A549 treated with Mapracorat at 1 μM for 4 hours (cell line): ENCODE data around the gene PER1. TPM values are rescaled to one million over a fixed set of nuclear protein-coding genes. Genes with fewer than 3 reads are reported as not detected.

Experiments
- total RNA-seq: library from RNA; stranded (reverse); fragments of 200-300 nt; extraction: Qiagen RNA extraction; gene quantifications from 5 replicates; pipeline ENCODE4 v1.2.3, GENCODE V29; 2022

PER1 gene
- total RNA-seq = 51.7 to 60.6 TPM (median 55.9 TPM) in 5 replicates

GRCh38 chr17:8152112-8152775, at the start of gene PER1:
Gene PER1, minus strand, starts transcription at chr17:8152404. Its CDS starts 1,698 bp downstream, at chr17:8150706.

DNA sequence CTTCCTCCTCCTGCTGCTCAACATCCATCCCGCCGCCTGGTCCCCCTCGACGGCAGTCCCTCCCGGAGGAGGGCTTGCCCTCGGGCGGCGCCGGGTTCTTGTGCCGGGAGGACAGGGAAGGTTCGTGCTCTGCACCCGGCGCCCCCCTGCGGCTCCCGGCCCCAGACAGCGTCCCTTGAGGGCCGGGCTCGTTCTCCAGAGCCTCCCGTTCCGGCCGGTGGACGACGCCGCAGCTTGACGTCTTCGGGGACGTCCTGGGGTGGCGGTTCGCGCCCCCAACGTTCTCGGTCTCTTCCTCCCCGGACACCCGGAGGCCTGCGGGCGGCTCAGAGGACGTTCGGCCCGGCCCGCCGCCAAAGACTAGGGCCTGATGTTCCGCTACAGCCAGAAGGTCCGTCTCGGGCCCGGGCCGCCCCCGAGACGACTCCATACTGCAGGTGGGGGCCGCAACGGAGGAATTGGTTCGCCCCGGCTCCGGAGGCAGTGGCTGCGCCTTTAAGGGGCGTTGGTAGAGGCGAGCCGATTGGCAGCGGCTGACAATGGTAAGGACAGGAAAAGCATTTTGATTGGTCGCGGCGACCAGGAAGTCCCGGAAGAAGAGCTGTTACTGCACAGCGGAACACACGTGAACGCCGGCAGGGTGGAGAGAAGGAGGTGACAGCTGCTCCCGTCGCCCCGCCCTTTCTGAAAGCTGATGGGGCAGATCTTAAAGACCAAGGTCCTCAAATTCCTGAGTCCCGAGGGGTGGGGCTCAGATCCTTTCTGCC, 37.7 kb upstream of the PER1 start, which contains the start of gene BORCS6:
TSS of gene BORCS6 (minus strand) at position 470 of the 767 bp plus-strand sequence. CDS start at position 430, 40 bp downstream.

GRCh38 chr17:8176197-8176940, 24.2 kb upstream of the PER1 start, which contains the start of gene TMEM107:
Gene TMEM107, minus strand, starts transcription at chr17:8176380. Its CDS starts 94 bp downstream, at chr17:8176286.

DNA sequence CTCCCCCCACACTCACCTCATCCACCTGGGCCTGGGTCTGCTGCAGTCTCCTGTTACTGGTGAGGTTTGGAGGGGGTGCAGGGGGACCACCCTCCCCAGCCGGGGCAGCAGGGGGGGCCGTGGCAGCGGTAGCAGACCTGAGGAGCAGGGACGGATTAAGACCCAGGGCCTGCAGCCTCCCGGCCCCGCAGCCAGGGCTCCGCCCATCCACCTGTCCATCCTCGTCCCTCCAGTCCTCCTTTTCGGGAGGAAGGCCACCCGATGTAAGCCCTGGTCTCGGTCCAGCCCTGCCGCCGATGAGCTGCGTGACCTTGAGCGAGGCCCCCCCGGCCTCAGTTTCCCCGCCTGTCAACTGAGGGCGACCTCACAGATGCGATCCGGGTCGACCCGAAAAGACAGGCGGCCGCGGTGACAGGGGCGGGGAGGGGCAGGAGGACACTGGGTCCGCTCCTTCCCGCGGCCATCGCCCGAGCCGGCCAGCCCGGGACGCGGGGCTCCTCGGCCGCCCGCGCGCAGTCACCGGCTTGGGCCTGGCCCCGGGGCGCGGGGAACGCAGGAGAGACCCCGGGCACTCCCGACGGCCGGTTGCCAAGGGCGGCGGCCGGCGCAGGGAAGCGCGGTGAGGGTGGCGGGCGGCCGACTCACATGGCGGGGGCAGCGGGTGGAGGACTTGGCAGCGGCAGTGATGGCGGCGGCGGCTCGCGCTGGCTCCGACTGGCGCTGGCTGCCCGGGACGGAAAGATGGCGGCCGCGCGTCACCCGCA, 10.2 kb upstream of the PER1 start, which contains the start of gene VAMP2:
TSS of gene VAMP2 (minus strand) at position 716 of the 764 bp plus-strand sequence. CDS start at position 647, 69 bp downstream.

DNA sequence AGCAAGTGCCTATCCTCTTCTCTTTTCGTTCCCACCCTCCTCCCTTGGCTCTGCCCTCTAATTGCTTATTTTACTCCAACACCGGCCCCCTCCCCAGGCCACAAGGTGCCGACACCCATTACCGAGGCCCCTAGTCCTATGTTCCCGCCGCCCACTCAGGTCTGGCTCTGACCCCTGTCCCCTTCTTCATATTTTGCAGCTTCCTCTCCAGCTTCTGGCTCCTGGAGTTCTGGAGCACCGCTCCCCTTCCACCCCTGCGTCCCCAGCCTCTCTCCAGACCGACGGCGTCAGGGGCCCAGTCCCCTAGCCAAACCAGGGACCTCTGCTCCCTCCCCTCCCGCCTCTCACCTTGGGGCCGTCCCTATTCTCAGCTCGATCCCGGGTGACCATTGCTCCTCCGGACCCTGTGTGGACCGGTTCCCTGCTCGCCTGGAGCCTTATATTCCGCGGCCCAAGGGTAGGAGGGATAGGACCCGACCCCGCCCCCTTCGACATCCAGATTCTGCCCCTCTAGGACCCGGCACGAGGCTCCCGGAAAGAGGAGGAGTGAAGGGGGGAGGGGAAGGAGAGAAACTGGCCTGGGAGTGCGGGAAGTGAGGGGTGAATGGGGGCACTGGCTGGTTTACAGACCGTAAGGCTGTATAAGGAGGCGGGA, 28.4 kb downstream of the PER1 start, which contains the start of gene HES7:
TSS of gene HES7 (minus strand) at position 412 of the 655 bp plus-strand sequence. CDS start at position 390, 22 bp downstream.

DNA sequence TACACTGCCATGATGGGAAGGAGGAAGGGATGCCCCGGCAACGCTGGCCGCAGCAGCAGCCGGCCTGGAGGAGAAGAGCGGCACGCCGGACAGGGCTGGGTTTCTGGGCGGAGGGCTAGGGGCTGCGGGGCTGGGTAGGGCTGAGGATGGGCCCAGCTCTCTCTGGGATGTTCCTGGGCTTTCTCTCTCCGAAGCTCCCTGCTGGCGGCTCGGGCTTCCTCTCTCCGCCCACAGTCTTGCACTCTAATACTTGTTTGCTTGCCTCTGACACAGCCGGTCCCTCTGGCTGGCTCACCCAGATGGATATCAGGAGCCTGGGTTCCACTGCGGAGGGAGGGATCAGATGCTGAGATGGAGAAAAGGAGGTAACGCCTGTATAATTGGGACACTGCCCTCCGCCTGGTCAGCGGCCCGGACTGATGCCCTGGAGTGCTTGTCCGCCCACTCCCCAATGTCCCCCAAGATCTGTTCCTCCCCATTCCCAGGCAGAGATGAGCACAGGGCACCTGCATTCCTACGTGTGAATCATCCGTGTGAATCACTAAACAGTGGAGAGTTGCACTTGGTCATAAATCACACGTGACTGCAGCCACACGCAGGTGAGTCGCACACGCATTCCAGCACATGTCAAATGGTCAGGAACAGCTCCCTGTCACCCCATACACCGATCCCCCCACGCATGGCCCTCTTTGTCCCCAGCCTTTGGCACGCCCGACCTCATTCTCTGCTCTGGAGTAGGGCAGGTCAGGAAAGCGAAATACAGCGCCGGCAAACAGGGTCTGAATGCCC, 34.0 kb downstream of the PER1 start, which contains the start of gene ALOXE3:
TSS of gene ALOXE3 (minus strand) at position 535 of the 789 bp plus-strand sequence. CDS start at position 11, 524 bp downstream.

Other genes starting within 250 kb of the PER1 start
- 0.98 to 2.0 TPM (median 1.2 TPM) in 5 replicates for gene RNF227, start 236.1 kb downstream of the PER1 start, total RNA-seq
- gene KCNAB3, start 222.5 kb downstream of the PER1 start, total RNA-seq = 1.7 to 3.9 TPM (median 2.6 TPM) in 5 replicates
- gene TRAPPC1, start 220.5 kb downstream of the PER1 start, total RNA-seq = 294 to 356 TPM (median 306 TPM) in 5 replicates
- gene CNTROB, start 220.2 kb downstream of the PER1 start, total RNA-seq = 37.3 to 47.1 TPM (median 40.3 TPM) in 5 replicates
- 0.05 to 0.39 TPM (median 0.36 TPM) in 4 of 5 replicates, not detected in the other for gene GUCY2D, start 149.8 kb downstream of the PER1 start, total RNA-seq
- 0.09 to 0.20 TPM (median 0.18 TPM) in 5 replicates for gene ALOX15B, start 113.3 kb downstream of the PER1 start, total RNA-seq
- 1.1 to 2.3 TPM (median 1.8 TPM) in 5 replicates for gene ALOX12B, start 64.7 kb downstream of the PER1 start, total RNA-seq
- gene ALOXE3, start 33.9 kb downstream of the PER1 start, total RNA-seq = 6.5 to 9.5 TPM (median 6.9 TPM) in 5 replicates
- 1.8 to 6.1 TPM (median 5.3 TPM) in 5 replicates for gene HES7, start 28.3 kb downstream of the PER1 start, total RNA-seq
- 26.5 to 31.9 TPM (median 31.1 TPM) in 5 replicates for gene VAMP2, start 10.5 kb upstream of the PER1 start, total RNA-seq
- gene TMEM107, start 24.0 kb upstream of the PER1 start, total RNA-seq = 18.8 to 22.9 TPM (median 20.7 TPM) in 5 replicates
- gene BORCS6, start 37.8 kb upstream of the PER1 start, total RNA-seq = 4.8 to 8.8 TPM (median 8.2 TPM) in 5 replicates
- 142 to 164 TPM (median 153 TPM) in 5 replicates for gene AURKB, start 58.2 kb upstream of the PER1 start, total RNA-seq
- 13.7 to 20.1 TPM (median 16.4 TPM) in 5 replicates for gene CTC1, start 95.7 kb upstream of the PER1 start, total RNA-seq
- gene PFAS, start 96.9 kb upstream of the PER1 start, total RNA-seq = 39.8 to 50.2 TPM (median 45.6 TPM) in 5 replicates
- 35.4 to 45.9 TPM (median 43.4 TPM) in 5 replicates for gene RANGRF, start 136.3 kb upstream of the PER1 start, total RNA-seq
- 5.5 to 8.5 TPM (median 7.0 TPM) in 5 replicates for gene SLC25A35, start 143.0 kb upstream of the PER1 start, total RNA-seq
- gene ARHGEF15, start 157.8 kb upstream of the PER1 start, total RNA-seq = not detected in 5 replicates
- not detected in 5 replicates for gene ODF4, start 187.4 kb upstream of the PER1 start, total RNA-seq
- 3,436 to 4,705 TPM (median 3,603 TPM) in 5 replicates for gene RPL26, start 230.8 kb upstream of the PER1 start, total RNA-seq
- not detected in 5 replicates for gene RNF222, start 245.4 kb upstream of the PER1 start, total RNA-seq